ENCODE data around the gene OBI1.

OBI1 gene

GRCh38 chr13:78572459-78572858 lies 86.5 kb downstream of the OBI1 start:
- no peak for DNase-seq

DNA sequence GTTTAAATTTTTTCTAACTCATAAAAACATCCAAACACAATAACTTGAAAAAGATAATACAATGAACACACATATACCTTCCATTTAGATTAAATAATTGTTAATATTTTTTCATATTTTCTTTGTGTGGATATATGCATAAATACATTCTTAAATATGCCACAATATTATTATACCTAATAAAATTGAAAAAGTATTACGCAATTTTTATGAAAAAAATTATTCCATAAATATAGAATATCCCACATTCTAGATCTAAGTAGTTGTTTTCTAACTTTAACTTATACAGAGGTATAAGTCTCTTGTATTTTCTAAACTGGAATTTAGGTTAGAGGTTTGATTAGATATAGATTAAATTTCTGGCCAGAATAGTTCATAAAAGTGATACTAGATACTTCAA lies 89.9 kb downstream of the OBI1 start:
- no peak for DNase-seq

GRCh38 chr13:78566631-78567030 lies 92.3 kb downstream of the OBI1 start:
- DNase-seq, result no peak

Data from NCI-H524 (cell line).